ENCODE results near the gene SLC11A1.
A peak's percentile ranks its signal among the peaks of the same experiment; 100 is the strongest.

Gene SLC11A1

GRCh38 chr2:218395090-218395444 is 13.0 kb downstream of the SLC11A1 start:
- no peak for DNase-seq

GRCh38 chr2:218395456-218395825 is 13.4 kb downstream of the SLC11A1 start:
- no peak for DNase-seq

- peak; percentile 97 for DNase-seq
Observed at GRCh38 chr2:218395826-218396687, 14.0 kb downstream of the SLC11A1 start.

GRCh38 chr2:218396688-218397462 is 14.8 kb downstream of the SLC11A1 start:
- peak; percentile 56 for DNase-seq

- DNase-seq, result no peak
Observed at GRCh38 chr2:218397463-218397819, 15.4 kb downstream of the SLC11A1 start.

GRCh38 chr2:218397820-218398436 is 15.9 kb downstream of the SLC11A1 start:
- peak; percentile 79 for DNase-seq

GRCh38 chr2:218398437-218399390 is 16.6 kb downstream of the SLC11A1 start:
- peak; percentile 77 for DNase-seq

- DNase-seq, result peak; percentile 98
Observed at GRCh38 chr2:218399391-218400166, 17.5 kb downstream of the SLC11A1 start, which contains the start of gene CTDSP1. Gene CTDSP1 (plus strand): TSS chr2:218399868. CDS start chr2:218400091, 223 bp downstream.

- no peak for DNase-seq
Observed at GRCh38 chr2:218400167-218400929, 18.3 kb downstream of the SLC11A1 start.

- DNase-seq, result no peak
Observed at GRCh38 chr2:218400930-218401881, 19.1 kb downstream of the SLC11A1 start.

- no peak for DNase-seq
Observed at GRCh38 chr2:218401890-218402289, 19.8 kb downstream of the SLC11A1 start.

- DNase-seq, result no peak
Observed at GRCh38 chr2:218402491-218402901, 20.4 kb downstream of the SLC11A1 start.

GRCh38 chr2:218402911-218403411 is 20.9 kb downstream of the SLC11A1 start:
- DNase-seq, result no peak

- DNase-seq, result no peak
Observed at GRCh38 chr2:218403810-218404209, 21.7 kb downstream of the SLC11A1 start.

- DNase-seq, result no peak
Observed at GRCh38 chr2:218404351-218405085, 22.4 kb downstream of the SLC11A1 start.

GRCh38 chr2:218405086-218405745 is 23.1 kb downstream of the SLC11A1 start:
- DNase-seq, result no peak

- no peak for DNase-seq
Observed at GRCh38 chr2:218405746-218406208, 23.7 kb downstream of the SLC11A1 start.
